ENCODE measurements around the gene GSE1. TPM values are rescaled to one million over a fixed set of nuclear protein-coding genes. Genes with fewer than 3 reads are reported as not detected.
A peak's percentile ranks its signal among the peaks of the same experiment; 100 is the strongest.

Gene GSE1
- total RNA-seq, 4 donors from 2014 or later, result 79.7 to 196 (median 143) TPM

- Histone ChIP-seq H3K4me1 (peaks cover 0 to 2% (median 0%) of the 10 kb centered on the region in 4 donors), H3K27ac (no peak overlapping the region), H3K9me3 (no peaks in the 10 kb centered on the region), H3K4me3 (no peak overlapping the region), H3K36me3 (no peaks in the 10 kb centered on the region), H3K27me3 (no peaks in the 10 kb centered on the region)
- no peak for TF ChIP-seq CTCF (IDR thresholded peaks at IDR 0.05)
- TF ChIP-seq POLR2A (IDR thresholded peaks at IDR 0.05), result no peak
- no peak for DNase-seq
These were observed 99.7 kb downstream of the GSE1 start for GRCh38 chr16:85712801-85713200.

- H3K4me1 ChIP-seq, result peaks cover 0 to 19% (median 6%) of the 10 kb centered on the region in 4 donors
- H3K27me3 ChIP-seq, result no peaks in the 10 kb centered on the region
- no peaks in the 10 kb centered on the region for H3K36me3 ChIP-seq
- TF ChIP-seq POLR2A (IDR thresholded peaks at IDR 0.05) (no peak), CTCF (IDR thresholded peaks at IDR 0.05) (no peak)
- no peak overlapping the region for H3K4me3 ChIP-seq
- H3K27ac ChIP-seq, result no peak overlapping the region
- DNase-seq, result no peak
- no peaks in the 10 kb centered on the region for H3K9me3 ChIP-seq
These were observed 102.3 kb downstream of the GSE1 start for GRCh38 chr16:85715169-85716021.

GRCh38 chr16:85716022-85716679, 103.0 kb downstream of the GSE1 start:
- DNase-seq, result no peak

GRCh38 chr16:85716680-85717038, 103.5 kb downstream of the GSE1 start:
- H3K4me3 ChIP-seq, result no peak overlapping the region
- H3K36me3 ChIP-seq, result no peaks in the 10 kb centered on the region
- no peak for DNase-seq
- TF ChIP-seq CTCF (IDR thresholded peaks at IDR 0.05), result no peak
- TF ChIP-seq POLR2A (IDR thresholded peaks at IDR 0.05), result no peak
- H3K4me1 ChIP-seq, result peaks cover 0 to 19% (median 6%) of the 10 kb centered on the region in 4 donors
- no peak overlapping the region for H3K27ac ChIP-seq
- H3K27me3 ChIP-seq, result no peaks in the 10 kb centered on the region
- H3K9me3 ChIP-seq, result no peaks in the 10 kb centered on the region

More at GRCh38 chr16:85716022-85716679, 103.0 kb downstream of the GSE1 start:
- Histone ChIP-seq H3K9me3 (no peaks in the 10 kb centered on the region), H3K4me3 (no peak overlapping the region), H3K27me3 (no peaks in the 10 kb centered on the region), H3K4me1 (peaks cover 0 to 19% (median 6%) of the 10 kb centered on the region in 4 donors), H3K27ac (no peak overlapping the region), H3K36me3 (no peaks in the 10 kb centered on the region)
- TF ChIP-seq CTCF (IDR thresholded peaks at IDR 0.05) (no peak), POLR2A (IDR thresholded peaks at IDR 0.05) (no peak)

GRCh38 chr16:85717393-85718152, 104.5 kb downstream of the GSE1 start:
- DNase-seq, result peak; percentile 47 to 86 (median 74)
- Histone ChIP-seq H3K27me3 (no peaks in the 10 kb centered on the region), H3K36me3 (no peaks in the 10 kb centered on the region), H3K9me3 (no peaks in the 10 kb centered on the region), H3K4me3 (no peak overlapping the region), H3K27ac (no peak overlapping the region), H3K4me1 (peaks cover 0 to 19% (median 6%) of the 10 kb centered on the region in 4 donors)
- TF ChIP-seq POLR2A (IDR thresholded peaks at IDR 0.05) (no peak), CTCF (IDR thresholded peaks at IDR 0.05) (peak; percentile 40 to 85 (median 76))
